Measurements from ENCODE around the gene SCAMP3.
A peak's percentile ranks its signal among the peaks of the same experiment; 100 is the strongest.

DNA sequence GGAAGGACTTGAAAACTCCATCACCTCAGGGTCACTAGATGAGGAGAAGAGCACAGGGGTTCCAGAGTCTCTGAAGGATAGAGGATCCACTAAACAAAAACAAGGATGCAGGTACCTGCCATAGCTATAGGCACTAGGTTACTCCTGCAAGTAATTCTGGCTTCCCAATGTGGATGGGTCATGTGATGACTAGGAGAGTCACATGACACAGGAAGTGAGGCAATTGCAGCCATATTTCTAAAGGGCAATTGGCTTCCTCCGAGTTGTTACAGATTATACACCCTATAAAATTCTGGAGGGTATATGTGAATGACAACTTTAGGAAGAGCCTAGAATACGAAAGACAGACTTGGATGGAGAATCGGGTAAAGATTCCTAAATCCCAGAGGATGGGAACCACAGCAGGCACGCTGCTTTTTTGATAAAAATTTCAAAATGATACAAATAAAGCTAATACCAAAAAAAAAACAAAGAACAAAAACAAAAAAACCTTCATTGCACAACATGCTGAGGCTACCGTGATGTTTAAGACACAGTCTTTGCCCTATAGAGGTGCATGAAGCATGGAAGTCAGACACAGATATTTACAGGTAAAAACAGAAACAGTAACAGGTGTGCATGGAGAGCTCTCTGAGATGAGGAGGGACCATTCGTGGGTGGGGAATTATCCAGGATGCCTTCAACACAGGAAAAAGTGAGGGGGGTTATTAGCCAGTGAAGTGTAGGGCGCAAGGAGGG lies 43.1 kb downstream of the SCAMP3 start:
- TF ChIP-seq SMC3 (IDR thresholded peaks at IDR 0.05; ENCODE audit: low read depth, low read length), result no peak
- TF ChIP-seq, protein P1, sequence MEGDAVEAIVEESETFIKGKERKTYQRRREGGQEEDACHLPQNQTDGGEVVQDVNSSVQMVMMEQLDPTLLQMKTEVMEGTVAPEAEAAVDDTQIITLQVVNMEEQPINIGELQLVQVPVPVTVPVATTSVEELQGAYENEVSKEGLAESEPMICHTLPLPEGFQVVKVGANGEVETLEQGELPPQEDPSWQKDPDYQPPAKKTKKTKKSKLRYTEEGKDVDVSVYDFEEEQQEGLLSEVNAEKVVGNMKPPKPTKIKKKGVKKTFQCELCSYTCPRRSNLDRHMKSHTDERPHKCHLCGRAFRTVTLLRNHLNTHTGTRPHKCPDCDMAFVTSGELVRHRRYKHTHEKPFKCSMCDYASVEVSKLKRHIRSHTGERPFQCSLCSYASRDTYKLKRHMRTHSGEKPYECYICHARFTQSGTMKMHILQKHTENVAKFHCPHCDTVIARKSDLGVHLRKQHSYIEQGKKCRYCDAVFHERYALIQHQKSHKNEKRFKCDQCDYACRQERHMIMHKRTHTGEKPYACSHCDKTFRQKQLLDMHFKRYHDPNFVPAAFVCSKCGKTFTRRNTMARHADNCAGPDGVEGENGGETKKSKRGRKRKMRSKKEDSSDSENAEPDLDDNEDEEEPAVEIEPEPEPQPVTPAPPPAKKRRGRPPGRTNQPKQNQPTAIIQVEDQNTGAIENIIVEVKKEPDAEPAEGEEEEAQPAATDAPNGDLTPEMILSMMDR (conservative IDR thresholded peaks at IDR 0.05; ENCODE audit: low read depth, low read length), result no peak
- TF ChIP-seq RFX5 (IDR thresholded peaks at IDR 0.05; ENCODE audit: low read depth, low read length), result no peak
- TF ChIP-seq, protein P2, sequence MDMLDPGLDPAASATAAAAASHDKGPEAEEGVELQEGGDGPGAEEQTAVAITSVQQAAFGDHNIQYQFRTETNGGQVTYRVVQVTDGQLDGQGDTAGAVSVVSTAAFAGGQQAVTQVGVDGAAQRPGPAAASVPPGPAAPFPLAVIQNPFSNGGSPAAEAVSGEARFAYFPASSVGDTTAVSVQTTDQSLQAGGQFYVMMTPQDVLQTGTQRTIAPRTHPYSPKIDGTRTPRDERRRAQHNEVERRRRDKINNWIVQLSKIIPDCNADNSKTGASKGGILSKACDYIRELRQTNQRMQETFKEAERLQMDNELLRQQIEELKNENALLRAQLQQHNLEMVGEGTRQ (IDR thresholded peaks at IDR 0.05; ENCODE audit: low read depth, low read length), result peak; percentile 99
